Measurements from ENCODE around the gene NLK.
"Not testable (repeated sequence)": the region's sequence is repeated elsewhere in the genome, so short reads cannot be mapped to it uniquely, and the experiment has no call there.

Gene NLK

DNA sequence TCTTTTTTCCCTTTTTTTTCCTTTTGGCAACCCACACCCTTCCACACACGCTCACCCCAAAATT is at the start of gene NLK:
TSS of gene NLK (plus strand) at position 21 of the 64 bp plus-strand sequence. CDS start 197 bp downstream, outside the sequence.
- DNase-seq (ENCODE audit: low read depth), result no peak

- DNase-seq (ENCODE audit: low read depth), result no peak
These were observed 49.2 kb upstream of the NLK start for GRCh38 chr17:27993161-27993695.

DNA sequence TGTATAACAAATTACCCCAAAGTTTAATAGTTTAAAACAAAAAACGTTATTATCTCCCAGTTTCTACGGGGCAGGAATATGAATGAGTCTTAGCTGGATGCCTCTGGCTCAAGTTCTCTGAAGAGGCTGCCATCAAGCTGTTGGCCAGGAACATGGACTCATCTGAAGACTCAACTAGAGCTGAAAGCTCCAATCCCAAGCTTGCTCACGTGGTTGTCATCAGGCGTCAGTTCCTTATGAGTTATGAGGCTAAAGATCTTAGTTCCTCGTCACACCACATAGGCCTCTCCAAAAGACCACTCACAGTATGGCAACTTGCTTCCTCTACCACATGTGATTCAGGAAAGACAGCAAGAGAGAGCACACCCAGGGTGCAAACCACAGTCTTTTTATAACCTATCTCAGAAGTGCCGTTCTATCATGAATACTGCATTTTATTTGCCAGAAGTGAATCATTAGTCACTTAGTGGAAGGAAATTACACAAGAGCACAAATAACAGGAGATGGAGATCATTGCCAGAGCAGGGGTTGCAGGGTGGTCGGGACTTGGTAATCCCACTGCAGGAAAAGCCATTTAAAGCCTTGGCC is 48.7 kb upstream of the NLK start:
- no peak for DNase-seq (ENCODE audit: low read depth)

DNA sequence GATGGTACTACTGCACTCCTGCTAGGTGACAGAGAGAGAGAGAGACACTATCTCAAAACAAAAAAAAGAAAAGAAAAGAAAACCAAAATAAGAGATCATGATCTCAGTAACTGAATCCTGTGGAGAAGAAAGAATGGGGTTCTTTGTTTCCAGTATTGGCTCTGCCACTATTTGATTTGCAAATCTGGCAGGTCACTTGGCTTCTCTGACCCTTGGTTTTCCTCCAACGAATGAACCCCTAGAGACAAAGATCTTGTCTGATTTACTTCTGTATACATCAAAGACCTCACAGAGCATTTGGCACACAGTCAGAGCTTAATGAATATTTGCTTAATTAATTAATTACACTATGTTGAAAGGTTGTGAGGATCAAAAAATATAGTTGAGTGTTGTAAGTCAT is 47.9 kb upstream of the NLK start:
- DNase-seq (ENCODE audit: low read depth), result no peak

DNA sequence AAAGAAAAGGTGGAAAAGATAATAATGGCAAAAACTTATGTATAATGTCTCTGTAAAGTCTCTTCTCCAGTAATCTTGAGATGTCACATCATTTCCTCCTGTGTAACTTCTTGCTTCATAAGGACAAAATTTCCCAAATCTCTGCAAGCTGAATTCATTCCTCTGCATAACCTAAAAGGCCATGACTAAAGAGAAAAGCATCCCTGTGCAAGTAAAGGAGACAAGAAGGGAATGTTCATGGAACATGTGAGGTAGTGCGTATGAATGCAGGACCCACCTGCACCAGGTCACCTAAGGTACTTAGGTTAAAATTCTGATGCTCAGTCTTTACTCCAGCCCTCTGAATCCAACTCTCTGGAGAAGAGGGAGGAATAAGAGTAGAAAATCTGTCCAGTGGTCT is 46.9 kb upstream of the NLK start:
- DNase-seq (ENCODE audit: low read depth), result no peak

GRCh38 chr17:27996202-27997043 is 46.1 kb upstream of the NLK start:
- DNase-seq (ENCODE audit: low read depth), result no peak

DNA sequence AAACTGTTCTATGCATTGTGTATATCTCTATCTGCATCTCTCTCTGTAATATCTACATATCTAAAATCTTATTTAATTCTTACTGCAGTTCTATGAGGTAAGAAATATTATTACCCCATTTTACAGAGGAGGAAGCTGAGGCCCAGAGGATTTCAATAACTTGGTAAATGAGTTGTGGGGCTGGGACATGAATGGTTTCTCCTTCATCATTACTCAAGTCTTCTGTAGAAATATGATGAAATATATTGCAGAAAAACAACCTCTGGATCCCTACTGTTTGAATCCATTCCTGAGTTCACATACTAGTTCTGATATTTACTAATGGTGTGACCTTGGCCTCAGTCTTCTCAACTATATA is 45.5 kb upstream of the NLK start:
- no peak for DNase-seq (ENCODE audit: low read depth)

DNA sequence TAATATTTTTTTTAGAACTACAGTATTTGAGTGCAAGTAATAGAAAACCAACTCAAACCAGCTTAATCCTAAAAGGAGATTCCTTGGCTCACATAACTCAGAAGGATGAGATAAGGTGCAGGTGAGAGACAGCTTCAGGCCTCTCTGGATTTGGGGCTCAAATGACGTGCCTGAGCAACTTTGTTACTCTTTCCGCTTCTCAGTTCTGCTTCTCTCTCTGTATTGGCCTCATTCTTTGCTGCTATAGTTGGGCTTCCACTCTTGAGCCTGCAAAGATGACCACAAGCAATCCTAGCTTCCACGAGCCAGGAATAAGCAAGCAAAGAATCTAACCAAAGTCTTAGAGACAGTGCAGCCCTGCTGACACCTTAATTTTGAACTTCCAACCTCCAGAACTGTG is 45.0 kb upstream of the NLK start:
- DNase-seq (ENCODE audit: low read depth), result no peak

- no peak for DNase-seq (ENCODE audit: low read depth)
These were observed 41.3 kb upstream of the NLK start for GRCh38 chr17:28001149-28001548.

- DNase-seq (ENCODE audit: low read depth), result no peak
These were observed 38.1 kb upstream of the NLK start for GRCh38 chr17:28004344-28004743.

GRCh38 chr17:28007925-28008324 is 34.6 kb upstream of the NLK start:
- not testable (repeated sequence) for DNase-seq (ENCODE audit: low read depth)

DNA sequence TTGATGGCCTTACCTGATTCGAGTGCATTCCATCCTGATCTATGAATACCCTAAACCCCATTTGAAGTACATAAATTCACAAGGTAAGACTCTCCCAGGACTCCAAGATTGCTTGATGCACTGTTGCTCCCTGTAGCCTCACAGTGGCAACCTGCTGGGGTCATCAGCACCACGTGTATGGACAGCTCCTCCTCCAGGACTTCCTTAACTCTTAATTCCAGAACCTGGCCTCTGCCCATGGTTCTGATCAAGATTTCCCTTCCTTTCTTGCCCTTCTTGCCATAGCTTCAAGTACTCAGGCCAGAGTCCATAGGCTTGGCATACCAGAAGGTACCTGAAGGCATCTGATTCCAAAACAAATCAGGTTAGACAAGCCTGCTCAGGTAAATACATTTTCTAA is 34.0 kb upstream of the NLK start:
- DNase-seq (ENCODE audit: low read depth), result no peak

DNA sequence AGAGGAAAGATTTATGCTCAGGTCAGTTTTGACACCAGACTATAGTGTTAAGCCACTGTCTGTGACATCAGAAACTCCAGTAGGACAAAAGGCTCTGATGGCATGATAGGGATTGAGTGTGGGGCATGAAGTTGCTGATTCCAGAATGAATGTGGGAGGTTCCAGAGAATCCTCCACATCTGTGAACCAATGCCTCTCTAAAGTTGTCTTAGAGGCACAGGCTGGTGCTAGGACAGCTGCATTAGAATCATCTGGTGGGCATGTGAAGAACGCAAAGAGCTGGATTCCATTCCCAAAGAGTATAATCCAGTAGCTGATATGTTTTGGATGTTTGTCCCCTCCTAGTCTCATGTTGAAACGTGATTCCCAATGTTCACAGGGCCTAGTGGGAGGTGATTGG is 32.1 kb upstream of the NLK start:
- DNase-seq (ENCODE audit: low read depth), result no peak

DNA sequence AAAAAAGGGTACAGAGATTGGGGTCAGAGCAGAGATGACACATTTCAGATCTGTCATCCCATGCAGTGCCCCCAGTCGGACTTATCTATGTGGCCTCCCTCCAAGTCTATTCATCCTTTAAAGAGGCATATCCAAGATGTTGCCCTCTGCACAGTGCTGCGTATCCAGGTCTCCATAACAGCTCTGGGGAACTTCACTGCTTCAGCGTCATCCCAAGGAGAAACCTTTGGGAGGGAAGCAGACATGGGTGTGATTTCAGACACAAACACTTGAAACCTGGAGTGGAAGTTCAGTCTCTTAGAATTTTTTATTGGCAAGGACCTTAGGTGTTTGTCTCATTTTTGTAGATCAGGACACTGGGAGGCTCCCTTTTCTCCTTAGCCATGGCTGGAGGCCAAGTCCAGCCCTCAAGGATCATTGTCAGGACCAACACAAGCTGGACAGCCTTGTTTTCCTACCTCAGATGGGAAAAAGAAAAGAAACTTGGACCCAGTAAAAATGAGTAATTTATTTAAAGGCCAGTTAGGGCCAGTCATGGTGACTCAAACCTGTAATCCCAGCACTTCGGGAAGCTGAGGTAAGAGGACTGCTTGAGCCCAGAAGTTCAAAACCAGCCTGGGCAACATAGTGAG is 23.9 kb upstream of the NLK start:
- DNase-seq (ENCODE audit: low read depth), result no peak

DNA sequence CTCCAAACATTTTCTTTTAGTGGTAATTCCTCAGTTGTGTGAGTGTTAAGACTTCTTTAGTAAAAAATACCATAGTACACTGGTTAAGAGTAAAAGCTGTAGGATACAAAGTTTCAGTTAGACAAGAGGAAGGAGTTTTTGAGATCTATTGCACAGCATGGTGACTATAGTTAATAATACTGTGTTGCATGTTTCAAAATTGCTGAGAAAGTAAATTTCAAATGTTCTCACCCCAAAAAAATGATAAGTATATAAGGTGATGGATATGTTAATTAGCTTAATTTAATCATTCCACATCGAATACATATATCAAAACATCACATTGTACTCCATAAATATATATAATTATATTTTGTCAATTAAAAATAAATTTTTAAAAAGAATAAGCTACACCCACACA is 22.0 kb upstream of the NLK start:
- DNase-seq (ENCODE audit: low read depth), result no peak

GRCh38 chr17:28029044-28029443 is 13.4 kb upstream of the NLK start:
- no peak for DNase-seq (ENCODE audit: low read depth)

DNA sequence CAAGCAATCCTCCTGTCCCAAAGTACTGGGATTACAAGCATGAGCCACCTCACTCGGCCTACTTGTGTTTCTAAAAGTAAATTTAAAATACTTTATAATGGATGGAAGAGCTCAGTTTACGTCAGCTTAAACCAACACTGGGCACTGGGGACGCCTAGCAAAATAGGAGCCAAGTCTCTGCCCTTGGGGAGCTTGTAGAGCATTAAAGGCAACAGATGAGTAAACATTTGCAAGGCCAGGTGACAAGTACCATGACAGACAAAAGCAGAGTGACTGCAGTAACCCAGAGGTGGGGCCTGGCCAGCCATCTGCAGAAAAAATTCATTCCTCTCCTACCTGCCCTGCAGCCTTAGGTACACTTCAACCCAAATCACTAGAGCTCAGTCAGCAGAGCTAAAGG is 12.1 kb upstream of the NLK start:
- DNase-seq (ENCODE audit: low read depth), result no peak

- no peak for DNase-seq (ENCODE audit: low read depth)
These were observed 11.3 kb upstream of the NLK start for GRCh38 chr17:28031174-28031573.

DNA sequence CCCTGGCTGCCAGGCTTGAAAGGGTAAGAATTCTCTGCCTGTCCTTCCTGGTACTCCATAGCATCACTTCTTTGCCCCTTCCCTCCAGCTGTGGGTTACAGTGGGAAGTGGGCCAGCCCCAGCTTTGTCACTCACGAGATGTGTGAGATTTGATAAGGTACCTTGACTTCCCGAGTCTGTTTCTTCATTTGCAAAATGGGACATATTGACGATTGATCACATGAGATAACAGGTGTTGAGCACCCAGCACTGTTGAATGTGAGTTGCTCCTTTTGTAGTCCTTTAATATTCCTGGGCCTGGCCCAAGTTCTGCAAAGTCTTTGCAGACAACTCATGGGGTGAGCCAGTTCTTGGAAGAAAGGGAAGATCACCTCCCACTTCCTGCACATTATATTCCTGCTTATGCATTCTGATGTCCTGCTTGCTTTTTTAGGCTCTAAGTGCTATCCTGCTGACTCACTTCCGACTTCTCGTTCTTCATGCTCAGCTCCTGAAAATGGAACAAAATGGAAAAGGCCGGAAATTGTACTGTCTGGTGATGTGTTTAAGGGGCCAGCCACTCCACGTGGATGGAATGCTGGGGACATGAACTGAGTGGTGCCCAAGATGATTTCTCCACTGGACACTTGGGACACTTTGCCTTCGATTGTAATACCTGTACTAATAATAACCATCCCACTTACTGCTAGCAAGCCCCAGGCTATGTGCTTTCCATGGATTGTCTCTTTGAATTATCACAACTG is 8.3 kb upstream of the NLK start:
- no peak for DNase-seq (ENCODE audit: low read depth)

GRCh38 chr17:28035452-28035851 is 7.0 kb upstream of the NLK start:
- not testable (repeated sequence) for DNase-seq (ENCODE audit: low read depth)

DNA sequence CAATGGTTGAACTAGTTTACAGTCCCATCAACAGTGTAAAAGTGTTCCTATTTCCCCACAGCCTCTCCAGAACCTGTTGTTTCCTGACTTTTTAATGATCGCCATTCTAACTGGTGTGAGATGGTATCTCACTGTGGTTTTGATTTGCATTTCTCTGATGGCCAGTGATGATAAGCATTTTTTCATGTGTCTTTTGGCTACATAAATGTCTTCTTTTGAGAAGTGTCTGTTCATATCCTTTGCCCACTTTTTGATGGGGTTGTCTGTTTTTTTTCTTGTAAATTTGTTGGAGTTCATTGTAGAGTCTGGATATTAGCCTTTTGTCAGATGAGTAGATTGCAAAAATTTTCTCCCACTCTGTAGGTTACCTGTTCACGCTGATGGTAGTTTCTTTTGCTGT is 6.6 kb upstream of the NLK start:
- not testable (repeated sequence) for DNase-seq (ENCODE audit: low read depth)

- no peak for DNase-seq (ENCODE audit: low read depth)
These were observed 3.7 kb upstream of the NLK start for GRCh38 chr17:28038802-28039201.

- DNase-seq (ENCODE audit: low read depth), result no peak
These were observed 3.2 kb upstream of the NLK start for GRCh38 chr17:28039251-28039650.
